GM21619 (cell line): ENCODE results near the gene PDZD8.
"Not testable (repeated sequence)": the region's sequence is repeated elsewhere in the genome, so short reads cannot be mapped to it uniquely, and the experiment has no call there.

ENCODE experiments used
- ATAC-seq: cut with Tn5 transposase; IDR thresholded peaks from one replicate; pipeline ENCODE4 v1.9.1; 2021; ENCODE audit not compliant: unreplicated experiment

The PDZD8 gene

DNA sequence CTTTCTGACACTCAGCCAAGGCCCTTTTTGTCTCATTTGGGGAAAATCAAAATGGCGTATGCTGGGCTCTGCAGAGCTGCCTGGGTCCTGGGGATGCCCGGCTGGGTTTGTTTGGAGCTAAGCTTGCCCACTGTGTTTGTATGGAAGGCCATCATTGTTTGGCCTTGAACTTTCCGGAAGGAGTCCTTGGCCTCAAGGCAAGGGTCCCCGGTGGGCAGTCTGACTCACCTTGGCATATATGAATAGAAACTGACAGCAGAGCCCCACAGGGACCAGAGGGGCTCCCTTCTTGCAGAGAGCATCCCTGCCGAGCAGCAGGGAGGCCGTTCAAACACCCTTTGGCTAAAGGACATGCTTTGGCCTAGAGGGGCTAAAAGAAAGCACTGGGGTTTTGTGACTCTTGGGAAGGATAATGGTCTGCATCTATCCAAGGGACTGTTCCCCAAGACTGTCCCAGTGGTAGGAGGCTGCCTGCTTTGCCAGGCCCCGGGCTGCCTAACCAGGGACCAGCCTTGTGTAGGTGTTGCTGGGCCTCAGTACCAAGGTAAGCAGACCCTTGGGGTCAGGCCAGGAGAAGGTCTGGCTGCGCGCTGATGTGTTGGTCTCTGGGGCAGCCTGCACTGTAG lies 119.3 kb downstream of the PDZD8 start:
- no peak for ATAC-seq

DNA sequence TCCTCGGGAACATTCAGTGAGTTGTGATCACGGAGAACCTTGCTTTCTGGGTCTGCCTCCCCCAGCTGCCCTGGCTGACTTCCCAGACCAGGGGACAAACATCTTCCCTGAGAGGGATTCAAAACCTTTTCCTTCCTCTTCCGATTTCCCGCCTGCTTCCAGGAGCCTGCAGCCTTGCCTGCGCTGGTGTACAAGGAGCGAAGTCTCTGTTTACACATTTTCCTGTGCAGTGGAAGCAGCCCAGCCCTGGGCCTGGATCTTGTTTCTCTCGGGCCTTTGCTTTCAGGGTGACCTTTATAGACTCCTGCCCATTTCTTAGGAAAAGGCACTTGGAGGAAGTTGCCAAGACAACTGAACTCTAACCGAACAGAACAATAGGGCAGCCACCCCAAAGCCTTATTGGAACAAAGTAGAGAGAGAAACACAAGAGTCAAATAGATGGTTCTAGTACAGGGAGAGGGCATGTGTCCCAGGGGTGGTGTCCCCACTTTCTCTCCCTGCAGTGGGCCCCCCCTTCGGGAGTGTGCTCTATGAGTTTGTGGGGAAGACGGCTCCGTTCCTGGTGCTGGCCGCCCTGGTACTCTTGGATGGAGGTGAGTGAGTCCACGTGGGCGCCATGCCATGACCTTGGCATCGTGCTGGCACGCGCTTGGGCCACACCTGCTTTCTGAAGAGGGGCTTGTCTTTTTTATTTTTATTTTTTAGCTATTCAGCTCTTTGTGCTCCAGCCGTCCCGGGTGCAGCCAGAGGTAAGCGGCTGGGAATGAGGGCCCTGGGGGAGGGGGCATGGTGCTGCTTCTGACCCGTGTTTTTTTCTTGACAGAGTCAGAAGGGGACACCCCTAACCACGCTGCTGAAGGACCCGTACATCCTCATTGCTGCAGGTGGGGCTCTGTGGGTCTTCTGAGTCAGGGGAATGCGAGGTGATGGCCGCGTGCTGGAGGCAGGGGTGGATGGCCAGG lies 120.2 kb downstream of the PDZD8 start:
- no peak for ATAC-seq

DNA sequence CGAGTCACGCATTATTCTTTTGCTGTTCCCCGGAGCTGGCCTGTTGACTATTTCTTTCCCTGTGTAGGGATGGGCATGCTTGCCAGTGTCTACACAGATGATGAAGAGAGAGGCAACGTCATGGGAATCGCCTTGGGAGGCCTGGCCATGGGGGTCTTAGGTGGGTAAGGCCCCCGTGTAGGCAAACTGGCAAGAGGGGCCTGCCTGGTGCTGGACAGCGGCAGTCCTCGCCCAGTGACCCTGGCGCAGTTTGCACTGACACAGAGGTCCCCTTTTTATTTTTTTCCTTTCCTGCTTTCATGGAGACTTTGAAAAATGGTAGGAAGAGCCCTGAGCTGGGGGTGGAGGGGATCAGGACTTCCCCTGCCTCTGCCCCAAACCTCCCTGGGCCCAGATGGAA lies 120.9 kb downstream of the PDZD8 start:
- ATAC-seq, result no peak

DNA sequence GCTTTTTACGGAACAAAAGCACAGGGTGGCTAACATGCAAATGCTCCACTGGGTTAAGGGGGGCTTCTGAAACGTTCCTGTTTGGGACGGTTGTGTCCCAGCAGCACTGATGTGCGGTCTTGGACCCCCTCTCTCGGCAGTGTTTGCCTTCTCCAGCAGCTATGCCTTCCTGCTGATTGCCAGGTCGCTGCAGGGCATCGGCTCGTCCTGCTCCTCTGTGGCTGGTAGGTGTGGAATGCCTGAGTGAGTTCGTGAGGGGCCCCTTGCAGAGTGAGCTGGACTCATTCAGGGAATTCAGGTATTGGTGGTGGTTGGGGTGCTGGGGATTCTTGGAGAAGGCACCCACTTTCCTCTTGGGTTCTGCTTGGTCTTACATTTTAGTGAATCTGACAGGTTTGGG lies 121.3 kb downstream of the PDZD8 start:
- ATAC-seq, result no peak

DNA sequence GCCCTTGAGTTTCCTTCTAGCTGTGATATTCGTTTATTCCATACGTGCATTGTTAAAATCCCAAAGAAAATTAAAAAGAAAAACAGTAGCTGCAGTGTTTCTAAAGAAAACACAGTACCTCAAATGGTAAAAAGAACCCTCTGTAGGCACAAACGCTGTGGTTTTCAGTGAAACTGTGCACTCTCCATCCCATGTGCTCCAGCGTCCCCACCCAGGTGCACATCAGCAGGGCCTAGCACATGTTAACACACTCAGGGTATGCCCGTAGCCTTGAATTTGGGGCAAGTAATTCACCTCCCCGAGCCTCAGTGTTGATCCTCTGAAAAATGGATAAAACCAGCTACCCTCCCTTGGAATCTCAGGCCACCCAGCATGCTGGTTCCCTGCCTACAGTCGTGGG lies 124.8 kb downstream of the PDZD8 start:
- no peak for ATAC-seq

DNA sequence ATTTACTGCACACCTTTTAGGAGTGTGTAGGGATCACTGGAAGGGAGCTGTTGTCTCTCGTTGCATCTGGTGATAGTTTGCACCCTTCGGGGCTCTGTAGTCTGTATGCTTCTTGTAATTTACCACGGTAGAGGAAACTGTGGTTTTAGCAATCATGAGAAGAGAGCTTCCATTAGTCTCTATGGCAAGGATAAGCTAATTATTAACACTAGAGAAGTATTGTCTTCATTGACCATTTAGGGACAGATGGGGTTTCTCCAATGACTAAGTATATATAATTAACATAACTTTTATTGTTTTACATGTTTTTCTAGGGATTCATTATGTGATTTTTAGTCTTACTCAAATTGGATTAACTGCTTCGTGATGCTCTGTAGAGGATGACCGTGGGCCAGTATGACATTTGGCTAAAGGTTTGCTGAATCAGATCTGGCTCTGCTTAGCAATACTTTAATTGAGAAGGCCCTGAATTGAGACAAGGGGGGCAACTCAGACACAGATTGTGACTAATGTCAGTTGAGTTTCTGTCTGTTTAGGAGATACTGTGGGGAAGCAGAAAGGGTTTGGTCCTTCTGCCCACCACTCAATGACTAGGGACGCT lies 125.6 kb downstream of the PDZD8 start:
- ATAC-seq, result peak; percentile 69

DNA sequence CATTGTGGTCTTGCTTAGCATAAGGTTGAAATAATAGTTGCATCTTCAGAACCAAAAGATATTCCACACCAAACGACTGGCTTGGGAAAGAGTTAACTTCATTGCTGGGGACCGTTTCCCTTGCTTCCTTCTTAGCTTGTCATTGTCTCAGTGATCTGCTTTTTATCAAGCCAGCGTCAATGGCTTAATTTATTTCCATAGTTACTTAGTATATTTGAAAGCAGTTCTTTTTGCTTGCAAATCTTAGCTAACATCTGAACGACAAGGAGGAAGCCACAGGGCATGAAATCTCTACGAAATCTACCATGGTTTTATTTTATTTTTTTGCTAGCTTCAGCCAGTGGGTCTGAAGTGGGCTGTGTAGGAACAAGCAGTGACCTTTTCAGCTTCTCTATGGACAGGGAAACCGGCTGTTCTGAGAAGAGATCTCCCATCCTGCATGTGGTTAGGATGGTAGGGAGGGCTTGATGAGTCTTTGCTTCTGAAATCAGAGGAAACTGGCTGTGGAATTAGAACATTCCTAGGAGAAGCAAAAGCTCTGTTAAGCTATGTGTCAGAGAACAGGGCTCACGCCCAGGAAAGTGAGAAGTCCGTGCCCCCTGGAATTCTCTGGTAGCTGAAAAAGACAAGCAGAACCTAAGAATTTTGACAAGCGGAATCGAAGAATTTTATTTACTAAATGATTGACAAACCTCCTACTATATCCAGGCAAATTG lies 126.3 kb downstream of the PDZD8 start:
- ATAC-seq, result no peak

DNA sequence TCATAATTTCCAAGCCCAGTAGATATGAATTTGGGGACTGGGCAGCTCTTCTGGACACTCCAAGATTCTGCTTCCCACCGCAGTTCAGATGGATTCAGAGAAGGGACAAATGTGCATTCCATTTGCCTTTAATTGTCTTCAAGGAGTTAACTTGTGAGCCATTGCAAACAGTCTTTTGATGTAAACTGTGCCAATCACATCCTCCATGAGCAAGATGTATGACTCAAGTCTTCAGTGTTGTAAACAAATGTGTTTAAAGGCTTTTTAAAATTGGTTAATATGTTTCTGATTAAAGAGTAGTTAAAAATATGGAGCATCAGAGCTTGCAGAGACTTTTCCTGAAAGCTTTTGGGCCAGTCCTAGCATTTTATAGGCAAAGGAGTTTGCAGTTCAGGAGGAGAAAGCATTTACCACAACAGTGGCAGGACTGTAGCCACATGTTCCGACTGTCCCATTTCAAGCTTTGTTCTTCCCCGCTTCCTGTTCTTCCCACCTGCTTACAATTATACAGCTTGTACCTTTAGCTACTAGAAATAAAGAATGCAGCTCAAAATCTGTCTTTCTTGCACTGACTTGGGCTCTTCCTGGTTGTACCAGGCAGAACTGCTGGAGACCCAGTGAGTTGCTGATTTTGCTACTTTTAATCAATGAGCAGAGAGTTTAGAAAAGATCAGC lies 128.1 kb downstream of the PDZD8 start:
- ATAC-seq, result no peak

DNA sequence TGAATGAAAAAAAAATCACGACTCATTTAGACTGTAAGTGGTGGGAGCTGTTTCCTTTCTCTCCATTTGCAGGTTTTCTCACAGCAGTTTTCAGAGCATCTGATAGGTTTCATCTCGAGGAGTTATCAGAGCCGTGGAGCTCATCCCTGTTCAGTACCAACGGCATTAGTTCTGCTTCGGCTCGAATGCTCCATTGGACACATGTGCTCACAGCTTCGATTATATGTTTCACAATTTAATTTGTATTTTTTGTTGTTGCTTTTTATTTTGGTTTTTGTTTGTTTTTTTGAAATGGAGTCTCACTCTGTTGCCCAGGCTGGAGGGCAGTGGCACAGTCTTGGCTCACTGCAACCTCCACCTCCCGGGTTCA lies 132.8 kb downstream of the PDZD8 start:
- ATAC-seq, result no peak

DNA sequence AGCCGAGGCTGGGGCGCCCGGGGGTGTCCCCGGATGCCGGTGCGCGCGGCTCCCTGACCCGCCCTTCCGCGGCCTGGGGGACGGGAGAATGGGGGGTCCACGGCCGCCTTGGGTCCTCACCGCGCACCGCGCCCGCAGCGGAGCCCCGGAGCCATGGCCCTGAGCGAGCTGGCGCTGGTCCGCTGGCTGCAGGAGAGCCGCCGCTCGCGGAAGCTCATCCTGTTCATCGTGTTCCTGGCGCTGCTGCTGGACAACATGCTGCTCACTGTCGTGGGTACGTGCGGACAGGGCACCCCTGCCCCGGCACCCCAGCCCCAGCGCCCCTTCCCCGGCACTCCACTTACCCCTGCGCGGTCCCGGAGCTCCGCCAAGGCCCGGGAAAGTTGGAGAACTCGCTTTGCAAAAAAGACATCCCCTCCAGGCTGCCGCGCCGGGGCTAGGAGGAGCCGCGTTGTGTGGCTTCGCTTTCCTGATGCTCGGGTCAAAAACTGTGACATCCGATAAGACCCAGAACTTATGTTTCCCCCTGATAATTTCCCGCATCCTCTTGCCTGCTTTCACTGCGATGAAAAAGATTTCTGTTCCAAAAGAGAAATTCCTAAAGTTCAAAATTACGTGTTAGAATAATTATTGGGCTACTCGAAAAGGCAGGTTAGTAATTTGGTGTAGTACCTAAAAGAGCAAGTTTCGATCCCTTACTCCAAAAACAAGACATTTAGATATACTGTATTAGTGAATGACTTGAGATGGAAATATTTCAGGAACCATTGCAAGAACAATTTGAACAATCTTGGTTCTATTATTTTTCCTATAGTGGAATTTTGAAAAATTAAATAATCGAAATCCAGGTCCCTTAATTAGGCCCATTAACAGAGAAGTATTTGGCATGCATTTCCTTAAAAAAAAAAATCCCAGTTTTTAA lies 133.4 kb downstream of the PDZD8 start:
- ATAC-seq, result no peak

DNA sequence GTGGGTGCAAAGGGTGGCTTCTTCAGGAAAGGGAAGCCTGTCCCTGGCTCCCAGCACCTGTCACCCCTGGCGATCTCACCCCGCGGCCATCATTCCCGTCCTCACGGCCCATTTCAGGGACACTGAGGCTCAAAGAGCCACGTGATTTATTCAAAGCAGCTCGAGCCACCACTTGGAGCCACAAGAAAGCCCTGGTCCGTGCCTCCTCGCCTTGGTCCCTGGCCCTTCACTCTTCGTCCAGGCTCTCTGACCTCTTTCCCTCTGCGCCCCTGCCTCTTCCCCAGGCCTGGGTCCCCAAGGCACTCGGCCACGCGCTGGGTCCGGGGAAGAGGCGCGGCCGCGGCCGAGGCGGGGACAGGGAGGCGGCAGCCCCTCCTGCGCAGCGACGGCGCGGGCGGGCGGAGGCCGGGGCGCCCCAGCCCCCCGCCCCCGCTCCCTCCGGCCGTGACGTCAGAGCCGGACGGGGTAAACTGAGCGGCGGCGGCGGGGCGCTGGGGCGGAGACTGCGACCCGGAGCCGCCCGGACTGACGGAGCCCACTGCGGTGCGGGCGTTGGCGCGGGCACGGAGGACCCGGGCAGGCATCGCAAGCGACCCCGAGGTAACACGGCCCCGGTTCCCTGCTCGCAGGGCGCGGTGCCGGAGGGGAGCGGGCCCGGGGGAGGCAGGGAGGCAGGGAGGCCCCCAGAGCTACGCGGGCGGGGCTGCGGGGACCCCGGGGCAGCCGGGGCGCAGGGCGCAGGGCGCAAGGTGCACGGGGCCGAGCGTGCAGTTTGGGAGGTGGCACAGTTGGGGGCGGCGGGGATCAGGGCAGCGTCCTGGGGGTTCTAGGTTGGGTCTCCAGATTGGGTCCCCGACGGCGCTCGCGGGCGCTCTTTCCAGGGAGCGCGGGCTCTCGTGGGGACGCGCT lies 134.4 kb downstream of the PDZD8 start, which contains the start of gene SLC18A2:
TSS of gene SLC18A2 (plus strand) at position 494 of the 909 bp plus-strand sequence. CDS start 580 bp downstream, outside the sequence.
- no peak for ATAC-seq

DNA sequence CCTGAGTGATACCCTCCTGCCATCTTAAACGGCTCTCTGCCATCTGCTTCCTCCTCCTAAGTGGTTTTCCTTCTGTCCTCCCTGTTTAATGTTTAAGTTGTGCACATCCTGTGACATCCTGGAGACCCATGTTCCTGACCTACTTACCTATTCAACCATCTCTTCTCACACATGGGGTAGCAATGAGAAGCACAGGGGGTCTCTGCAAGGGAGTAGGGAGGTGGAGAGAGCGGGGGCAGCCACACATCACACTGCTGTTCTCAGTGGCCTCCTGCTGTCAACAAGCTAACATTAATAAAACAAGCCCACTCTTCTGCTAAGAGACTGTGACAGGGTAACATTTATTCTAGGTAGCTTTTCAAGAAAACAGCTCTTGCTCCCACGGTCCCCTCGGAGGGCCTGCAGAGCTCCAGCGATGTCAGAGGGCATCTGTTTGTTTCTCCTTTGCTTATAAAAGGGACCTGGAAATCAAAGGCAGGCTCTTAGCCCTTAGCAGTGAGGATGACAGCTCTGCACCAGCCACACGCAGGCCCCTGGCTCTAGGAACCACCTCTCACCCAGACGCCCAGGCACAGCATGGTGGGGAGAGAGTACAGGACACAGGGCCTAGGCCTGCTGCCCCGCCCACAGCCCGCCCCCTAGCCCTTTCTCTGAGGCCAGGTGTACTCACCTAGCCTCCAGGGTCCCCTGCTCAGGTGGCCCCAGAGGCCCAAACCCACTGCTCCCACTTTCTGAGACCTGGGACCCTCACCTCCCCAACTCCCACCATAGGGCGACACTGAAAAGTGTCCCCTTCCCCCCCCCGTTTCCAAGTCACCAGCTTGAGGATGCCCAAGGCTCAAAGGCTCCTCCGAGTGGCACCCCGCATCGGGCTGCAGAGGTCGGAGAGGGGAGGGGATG lies 135.3 kb downstream of the PDZD8 start:
- no peak for ATAC-seq

DNA sequence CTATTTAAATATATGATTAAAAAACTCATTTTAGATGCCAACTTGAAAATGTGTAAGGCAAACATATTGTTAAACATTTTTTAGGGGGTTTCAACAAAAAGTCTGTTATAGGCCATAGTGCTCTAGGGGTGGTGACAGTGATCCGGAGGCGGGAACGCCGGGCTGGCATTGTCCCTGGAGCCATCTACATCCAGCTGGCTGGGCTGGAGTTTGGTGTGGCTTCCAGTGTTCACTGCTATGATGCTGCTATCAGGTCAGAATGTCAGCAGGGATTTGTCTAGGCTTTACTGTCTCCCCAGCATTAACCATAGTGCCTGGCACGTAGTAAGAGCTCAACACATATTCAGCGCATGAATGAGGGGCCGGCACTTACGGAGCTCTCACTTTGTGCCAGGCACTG lies 136.2 kb downstream of the PDZD8 start:
- no peak for ATAC-seq

DNA sequence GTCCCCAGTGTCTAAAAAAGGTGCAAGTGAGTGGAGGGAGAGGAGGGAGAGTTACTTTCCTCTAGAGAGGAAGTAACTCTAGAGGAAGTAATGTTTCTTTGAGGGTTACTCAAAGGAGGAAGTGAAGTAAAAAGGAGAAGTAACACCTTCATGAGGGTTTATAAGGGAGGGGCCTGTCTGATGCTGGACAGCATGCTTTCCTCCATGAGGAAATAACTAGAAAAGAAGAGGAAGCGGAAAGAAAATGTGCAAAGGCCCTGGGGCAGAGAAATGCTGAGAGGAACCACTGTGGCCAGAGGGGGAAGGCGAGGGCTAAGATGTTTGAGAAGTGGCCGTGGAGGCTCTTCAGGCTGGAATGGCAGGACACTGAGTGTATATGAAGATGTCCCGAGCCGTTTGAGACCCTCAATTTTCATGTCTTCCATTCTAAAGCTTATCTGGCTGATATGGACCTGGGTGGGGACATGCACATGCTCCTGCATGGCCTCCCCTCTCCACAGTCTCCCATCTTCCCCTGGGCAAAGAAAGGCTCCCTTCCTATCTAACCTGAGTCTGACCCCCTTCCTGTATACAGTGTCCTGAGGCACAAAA lies 137.7 kb downstream of the PDZD8 start:
- ATAC-seq, result no peak

DNA sequence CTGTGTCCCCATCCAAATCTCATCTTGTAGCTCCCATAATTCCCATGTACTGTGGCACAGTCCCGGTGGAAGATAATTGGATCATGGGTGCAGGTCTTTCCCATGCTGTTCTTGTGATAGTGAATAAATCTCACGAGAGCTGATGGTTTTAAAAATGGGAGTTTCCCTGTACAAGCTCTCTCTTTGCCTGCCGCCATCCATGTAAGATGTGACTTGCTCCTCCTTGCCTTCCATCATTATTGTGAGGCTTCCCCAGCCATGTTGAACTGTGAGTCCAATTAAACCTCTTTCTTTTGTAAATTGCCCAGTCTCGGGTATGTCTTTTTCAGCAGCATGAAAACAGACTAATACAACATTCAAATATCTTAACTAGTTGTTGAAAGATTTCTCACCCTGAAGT lies 145.1 kb downstream of the PDZD8 start:
- ATAC-seq, result not testable (repeated sequence)

DNA sequence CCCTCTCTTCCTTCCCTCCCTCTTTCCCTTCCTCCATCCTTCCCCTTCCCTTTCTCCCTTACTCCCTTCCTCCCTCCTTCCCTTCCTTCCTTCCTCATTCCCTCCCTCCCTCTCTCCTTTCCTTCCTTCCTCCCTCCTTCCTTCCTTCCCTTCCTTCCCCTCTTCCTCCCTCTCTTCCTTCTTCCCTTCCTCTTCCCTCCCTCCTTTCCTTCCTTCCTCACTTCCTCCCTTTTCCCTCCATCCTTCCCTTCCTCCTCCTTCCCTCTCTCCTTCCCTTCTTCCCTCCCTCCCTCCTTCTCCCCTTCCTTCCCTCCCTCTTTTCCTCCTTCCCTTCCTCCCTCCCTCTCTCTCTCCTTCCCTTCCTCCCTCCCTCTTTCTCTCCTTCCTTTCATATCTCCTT lies 147.0 kb downstream of the PDZD8 start:
- ATAC-seq, result no peak
